ENCODE results near the gene SUPV3L1. TPM values are rescaled to one million over a fixed set of nuclear protein-coding genes. Genes with fewer than 3 reads are reported as not detected.

SUPV3L1 gene
- total and polyA plus RNA-seq, 10 of the 15 experiments (the other 5 are each of a cell fraction or from before 2014, with no cell fraction given) = 18.4 to 57.8 (median 44.2) TPM

DNA sequence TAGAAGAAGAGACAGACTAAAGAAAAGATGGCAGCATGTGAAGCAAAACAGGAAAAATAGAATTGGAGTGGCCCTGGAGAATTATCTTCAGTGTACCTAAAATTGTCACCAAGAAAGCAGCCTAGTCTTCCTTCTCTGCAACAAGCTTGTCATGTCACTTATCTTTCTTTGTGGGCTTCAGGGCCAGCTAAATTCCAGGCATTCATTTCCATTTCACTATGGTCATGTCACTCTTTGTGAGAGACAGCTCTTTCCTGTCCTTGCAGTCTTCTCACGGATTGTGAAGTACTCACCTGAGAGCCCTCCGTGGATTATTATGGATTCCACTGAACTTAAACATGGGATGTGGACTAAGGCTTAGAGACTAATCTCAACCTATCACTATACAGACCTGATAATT is 31.1 kb downstream of the SUPV3L1 start (continued):
- TF ChIP-seq CBFB (IDR thresholded peaks at IDR 0.05; ENCODE audit: low read depth) = no peak
- TF ChIP-seq SUPT20H (IDR thresholded peaks at IDR 0.05; ENCODE audit: borderline replicate concordance, control insufficient read depth, low read depth, low read length) = no peak
- TF ChIP-seq, protein P1, sequence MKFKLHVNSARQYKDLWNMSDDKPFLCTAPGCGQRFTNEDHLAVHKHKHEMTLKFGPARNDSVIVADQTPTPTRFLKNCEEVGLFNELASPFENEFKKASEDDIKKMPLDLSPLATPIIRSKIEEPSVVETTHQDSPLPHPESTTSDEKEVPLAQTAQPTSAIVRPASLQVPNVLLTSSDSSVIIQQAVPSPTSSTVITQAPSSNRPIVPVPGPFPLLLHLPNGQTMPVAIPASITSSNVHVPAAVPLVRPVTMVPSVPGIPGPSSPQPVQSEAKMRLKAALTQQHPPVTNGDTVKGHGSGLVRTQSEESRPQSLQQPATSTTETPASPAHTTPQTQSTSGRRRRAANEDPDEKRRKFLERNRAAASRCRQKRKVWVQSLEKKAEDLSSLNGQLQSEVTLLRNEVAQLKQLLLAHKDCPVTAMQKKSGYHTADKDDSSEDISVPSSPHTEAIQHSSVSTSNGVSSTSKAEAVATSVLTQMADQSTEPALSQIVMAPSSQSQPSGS (IDR thresholded peaks at IDR 0.05; ENCODE audit: low read length) = no peak
- TF ChIP-seq NFYB (IDR thresholded peaks at IDR 0.05; ENCODE audit: insufficient read depth, low read depth, low read length) = no peak
- no peak for TF ChIP-seq NRF1 (conservative IDR thresholded peaks at IDR 0.05; ENCODE audit: low read depth, low read length)
- no peak for TF ChIP-seq TBL1XR1 (IDR thresholded peaks at IDR 0.05; ENCODE audit: low read depth, low read length)
- no peak for TF ChIP-seq TCF12 (IDR thresholded peaks at IDR 0.05; ENCODE audit: low read depth, low read length)
- TF ChIP-seq HCFC1 (IDR thresholded peaks at IDR 0.05; ENCODE audit: low read length) = no peak
- no peak for TF ChIP-seq MTA2 (IDR thresholded peaks at IDR 0.05; ENCODE audit: low read depth)
- TF ChIP-seq, protein P2, sequence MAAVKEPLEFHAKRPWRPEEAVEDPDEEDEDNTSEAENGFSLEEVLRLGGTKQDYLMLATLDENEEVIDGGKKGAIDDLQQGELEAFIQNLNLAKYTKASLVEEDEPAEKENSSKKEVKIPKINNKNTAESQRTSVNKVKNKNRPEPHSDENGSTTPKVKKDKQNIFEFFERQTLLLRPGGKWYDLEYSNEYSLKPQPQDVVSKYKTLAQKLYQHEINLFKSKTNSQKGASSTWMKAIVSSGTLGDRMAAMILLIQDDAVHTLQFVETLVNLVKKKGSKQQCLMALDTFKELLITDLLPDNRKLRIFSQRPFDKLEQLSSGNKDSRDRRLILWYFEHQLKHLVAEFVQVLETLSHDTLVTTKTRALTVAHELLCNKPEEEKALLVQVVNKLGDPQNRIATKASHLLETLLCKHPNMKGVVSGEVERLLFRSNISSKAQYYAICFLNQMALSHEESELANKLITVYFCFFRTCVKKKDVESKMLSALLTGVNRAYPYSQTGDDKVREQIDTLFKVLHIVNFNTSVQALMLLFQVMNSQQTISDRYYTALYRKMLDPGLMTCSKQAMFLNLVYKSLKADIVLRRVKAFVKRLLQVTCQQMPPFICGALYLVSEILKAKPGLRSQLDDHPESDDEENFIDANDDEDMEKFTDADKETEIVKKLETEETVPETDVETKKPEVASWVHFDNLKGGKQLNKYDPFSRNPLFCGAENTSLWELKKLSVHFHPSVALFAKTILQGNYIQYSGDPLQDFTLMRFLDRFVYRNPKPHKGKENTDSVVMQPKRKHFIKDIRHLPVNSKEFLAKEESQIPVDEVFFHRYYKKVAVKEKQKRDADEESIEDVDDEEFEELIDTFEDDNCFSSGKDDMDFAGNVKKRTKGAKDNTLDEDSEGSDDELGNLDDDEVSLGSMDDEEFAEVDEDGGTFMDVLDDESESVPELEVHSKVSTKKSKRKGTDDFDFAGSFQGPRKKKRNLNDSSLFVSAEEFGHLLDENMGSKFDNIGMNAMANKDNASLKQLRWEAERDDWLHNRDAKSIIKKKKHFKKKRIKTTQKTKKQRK (IDR thresholded peaks at IDR 0.05; ENCODE audit: low read depth, low read length) = no peak
- no peak for TF ChIP-seq MXI1 (IDR thresholded peaks at IDR 0.05; ENCODE audit: low read depth, low read length)
- TF ChIP-seq, protein P3, sequence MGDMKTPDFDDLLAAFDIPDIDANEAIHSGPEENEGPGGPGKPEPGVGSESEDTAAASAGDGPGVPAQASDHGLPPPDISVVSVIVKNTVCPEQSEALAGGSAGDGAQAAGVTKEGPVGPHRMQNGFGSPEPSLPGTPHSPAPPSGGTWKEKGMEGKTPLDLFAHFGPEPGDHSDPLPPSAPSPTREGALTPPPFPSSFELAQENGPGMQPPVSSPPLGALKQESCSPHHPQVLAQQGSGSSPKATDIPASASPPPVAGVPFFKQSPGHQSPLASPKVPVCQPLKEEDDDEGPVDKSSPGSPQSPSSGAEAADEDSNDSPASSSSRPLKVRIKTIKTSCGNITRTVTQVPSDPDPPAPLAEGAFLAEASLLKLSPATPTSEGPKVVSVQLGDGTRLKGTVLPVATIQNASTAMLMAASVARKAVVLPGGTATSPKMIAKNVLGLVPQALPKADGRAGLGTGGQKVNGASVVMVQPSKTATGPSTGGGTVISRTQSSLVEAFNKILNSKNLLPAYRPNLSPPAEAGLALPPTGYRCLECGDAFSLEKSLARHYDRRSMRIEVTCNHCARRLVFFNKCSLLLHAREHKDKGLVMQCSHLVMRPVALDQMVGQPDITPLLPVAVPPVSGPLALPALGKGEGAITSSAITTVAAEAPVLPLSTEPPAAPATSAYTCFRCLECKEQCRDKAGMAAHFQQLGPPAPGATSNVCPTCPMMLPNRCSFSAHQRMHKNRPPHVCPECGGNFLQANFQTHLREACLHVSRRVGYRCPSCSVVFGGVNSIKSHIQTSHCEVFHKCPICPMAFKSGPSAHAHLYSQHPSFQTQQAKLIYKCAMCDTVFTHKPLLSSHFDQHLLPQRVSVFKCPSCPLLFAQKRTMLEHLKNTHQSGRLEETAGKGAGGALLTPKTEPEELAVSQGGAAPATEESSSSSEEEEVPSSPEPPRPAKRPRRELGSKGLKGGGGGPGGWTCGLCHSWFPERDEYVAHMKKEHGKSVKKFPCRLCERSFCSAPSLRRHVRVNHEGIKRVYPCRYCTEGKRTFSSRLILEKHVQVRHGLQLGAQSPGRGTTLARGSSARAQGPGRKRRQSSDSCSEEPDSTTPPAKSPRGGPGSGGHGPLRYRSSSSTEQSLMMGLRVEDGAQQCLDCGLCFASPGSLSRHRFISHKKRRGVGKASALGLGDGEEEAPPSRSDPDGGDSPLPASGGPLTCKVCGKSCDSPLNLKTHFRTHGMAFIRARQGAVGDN (IDR thresholded peaks at IDR 0.05) = no peak

Data from GM12878 (cell line).